ENCODE results near the gene PRKAG2.

- no peak for TF ChIP-seq POLR2A (IDR thresholded peaks at IDR 0.05)
- no peak for TF ChIP-seq CTCF (IDR thresholded peaks at IDR 0.05 in 8 of 11, conservative IDR thresholded peaks at IDR 0.05 in 3 of 11)
Observed at GRCh38 chr7:151572136-151572535, 304.8 kb downstream of the PRKAG2 start.
